Stimulated activated CD4-positive, alpha-beta T cell treated with anti-CD3 and anti-CD28 coated beads, Interleukin-15, amount 100 ng/mL, for 48 hours (primary cell): ENCODE data around the gene PSTPIP1.

Experiments used
- DNase-seq, 2 donors: peaks; one replicate each; pipeline ENCODE4 v3.0.0-alpha.2; 2020; ENCODE audit warnings: low read depth in 2 of 2

Gene PSTPIP1

DNA sequence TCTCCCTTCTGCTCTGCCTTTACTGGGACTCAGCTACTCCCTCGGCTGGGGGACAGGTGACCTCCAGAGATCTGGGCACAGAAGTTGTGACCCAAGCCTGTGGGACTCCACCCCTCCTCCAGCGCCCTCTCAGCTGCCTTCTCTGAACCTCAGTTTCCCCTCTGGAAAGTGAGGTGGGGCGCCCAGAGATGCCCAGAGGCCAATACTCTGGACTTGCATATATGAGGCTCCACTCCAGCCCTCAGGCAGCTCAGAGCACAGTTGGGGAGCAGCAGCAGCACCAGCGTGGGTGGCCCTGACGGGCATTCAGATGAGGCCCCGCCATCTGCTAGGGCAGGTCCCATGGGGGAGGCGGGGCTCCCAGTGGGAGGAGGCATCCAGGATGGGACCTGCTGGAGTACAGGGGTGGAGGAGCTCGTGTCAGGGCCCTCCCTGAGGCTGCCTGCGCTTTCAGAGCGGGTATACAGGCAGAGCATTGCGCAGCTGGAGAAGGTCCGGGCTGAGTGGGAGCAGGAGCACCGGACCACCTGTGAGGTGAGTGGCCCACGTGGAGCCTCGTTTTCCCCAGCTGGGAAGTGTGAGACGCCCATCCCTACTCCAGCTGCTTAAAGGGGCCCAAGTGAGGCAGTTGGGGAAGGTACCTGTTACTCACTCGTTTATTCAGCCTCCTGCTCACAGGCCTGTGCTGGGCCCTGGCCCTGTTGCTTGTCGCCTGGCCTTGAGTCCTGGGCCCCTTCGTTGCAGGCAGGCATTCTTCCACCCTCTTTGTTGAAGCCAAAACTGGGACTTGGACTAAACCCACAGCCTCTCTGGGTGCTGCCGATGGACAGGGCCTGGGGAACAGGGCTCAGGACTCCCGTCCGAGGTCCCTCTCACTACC, 35.4 kb downstream of the PSTPIP1 start:
- DNase-seq = no peak

DNA sequence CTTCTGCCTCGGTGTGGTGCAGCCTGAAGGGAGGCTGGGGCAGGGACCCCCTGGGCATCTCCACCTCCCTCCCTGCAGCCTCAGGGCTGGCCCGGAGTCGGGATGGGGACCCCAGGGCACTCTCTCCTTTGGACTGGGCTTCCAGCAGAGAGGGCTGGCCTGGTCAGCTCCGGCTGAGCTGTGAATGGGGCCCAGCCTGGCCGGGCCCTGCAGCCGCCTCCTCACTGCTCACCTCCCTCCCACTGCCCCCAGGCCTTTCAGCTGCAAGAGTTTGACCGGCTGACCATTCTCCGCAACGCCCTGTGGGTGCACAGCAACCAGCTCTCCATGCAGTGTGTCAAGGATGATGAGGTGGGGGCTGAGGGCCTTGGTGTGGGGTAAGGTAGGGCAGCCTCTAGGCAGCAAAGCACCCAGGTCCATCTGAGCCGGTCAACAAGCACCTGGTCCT, 36.0 kb downstream of the PSTPIP1 start:
- DNase-seq = no peak

DNA sequence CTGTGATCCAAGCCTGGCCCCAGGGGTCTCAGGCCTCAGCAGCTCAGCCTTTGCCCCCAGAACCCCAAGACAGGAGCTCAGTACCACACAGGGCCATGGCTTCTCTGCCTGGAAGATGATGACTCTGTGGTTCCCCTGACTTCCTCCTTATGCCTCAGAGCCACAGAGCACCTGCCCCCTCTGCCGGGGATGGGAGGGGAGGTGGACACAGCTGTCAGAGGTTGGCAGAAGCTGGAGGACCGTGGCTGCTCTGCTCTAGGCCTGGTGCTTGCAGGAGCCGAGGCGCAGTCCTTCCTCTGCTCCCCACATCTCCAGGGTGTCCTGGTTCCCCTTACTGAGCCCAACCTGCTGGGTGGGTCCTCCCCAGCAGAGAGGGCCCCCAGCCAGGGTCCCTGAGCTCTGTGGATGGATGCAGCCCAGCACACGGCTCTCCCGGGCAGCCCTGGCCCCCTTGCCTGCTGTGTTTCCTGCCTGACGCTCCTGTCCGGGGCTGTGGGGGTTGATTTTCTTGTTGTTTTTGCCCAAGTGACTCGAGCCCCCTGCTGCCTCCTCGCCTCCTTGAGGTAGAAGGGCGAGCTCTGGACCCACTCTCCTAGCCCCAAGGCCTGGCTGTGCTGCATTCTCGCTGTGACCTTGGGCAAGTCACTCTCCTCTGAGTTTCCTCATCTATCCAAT, 36.6 kb downstream of the PSTPIP1 start:
- no peak for DNase-seq

DNA sequence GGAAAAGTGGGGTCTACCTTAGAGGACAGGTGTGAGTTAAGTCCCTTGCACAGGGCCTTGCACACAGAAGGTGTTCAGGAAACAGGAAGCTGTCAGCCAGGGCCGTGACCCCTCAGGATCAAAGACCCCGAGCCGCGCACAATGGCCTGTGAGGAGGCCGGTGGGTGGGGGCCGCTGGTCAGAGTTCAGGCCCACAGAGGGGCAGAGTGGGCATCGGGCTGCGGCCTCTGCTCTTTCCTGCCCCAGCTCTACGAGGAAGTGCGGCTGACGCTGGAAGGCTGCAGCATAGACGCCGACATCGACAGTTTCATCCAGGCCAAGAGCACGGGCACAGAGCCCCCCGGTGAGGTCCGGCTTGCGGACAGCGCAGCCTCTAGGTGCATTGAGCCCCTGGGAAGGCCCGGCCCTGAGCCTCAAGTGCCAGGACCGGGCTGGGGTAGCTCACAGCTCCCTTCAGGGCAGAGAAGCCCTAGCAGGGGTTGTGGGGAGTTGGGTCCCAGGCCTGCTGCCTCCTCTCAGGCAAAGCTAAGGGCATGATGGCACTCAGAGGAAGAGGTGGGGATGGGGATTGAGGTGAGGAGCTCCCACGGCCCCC, 37.2 kb downstream of the PSTPIP1 start:
- no peak for DNase-seq

DNA sequence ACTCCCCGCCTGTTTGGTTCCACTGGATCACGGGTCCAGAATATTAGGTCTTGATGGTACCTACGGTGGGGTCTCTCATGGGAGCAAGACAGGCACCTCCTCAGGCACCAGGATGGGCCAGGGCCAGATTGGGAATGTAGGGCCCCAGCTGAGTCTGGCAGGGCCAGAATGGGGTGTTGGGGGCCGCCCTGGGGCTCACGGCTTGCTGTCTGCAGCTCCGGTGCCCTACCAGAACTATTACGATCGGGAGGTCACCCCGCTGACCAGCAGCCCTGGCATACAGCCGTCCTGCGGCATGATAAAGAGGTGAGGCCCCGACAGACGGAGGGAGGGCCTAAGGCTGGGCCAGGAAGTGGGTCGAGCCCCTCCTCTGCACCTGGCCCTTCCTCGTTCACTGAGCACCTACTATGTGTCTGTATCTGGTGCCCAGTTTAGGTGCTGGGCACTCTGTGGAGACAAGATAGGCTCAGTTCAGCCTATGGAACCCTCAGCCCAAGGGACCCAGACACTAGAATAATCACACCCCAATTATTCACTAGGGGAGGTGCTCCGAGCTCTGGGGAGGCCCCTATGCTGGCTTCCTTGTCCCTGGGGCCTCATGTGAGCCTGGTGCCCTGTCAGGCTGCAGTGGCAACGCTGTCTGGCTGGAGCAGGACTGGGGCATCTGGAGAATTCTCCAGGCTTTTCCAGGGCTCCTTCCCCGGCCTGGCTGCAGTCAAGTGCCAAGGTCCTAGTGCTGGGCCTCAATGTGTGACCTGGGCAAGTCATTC, 37.9 kb downstream of the PSTPIP1 start:
- DNase-seq = no peak

DNA sequence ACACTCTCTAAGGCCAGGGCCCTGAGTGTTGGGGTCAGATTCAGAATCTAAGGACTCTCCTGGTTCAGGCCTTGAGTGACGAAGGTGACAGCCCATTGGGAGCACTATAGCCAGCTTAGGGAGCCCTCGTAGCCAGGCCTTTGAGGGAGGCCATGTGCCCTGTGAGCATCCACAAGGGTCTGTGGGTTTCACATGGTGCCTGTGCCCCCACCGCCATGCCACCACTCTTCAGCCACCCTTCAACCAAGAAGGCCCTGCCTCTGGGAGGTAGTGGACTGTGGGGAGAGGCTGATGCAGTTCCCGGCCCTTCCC, 38.4 kb downstream of the PSTPIP1 start:
- DNase-seq = no peak

DNA sequence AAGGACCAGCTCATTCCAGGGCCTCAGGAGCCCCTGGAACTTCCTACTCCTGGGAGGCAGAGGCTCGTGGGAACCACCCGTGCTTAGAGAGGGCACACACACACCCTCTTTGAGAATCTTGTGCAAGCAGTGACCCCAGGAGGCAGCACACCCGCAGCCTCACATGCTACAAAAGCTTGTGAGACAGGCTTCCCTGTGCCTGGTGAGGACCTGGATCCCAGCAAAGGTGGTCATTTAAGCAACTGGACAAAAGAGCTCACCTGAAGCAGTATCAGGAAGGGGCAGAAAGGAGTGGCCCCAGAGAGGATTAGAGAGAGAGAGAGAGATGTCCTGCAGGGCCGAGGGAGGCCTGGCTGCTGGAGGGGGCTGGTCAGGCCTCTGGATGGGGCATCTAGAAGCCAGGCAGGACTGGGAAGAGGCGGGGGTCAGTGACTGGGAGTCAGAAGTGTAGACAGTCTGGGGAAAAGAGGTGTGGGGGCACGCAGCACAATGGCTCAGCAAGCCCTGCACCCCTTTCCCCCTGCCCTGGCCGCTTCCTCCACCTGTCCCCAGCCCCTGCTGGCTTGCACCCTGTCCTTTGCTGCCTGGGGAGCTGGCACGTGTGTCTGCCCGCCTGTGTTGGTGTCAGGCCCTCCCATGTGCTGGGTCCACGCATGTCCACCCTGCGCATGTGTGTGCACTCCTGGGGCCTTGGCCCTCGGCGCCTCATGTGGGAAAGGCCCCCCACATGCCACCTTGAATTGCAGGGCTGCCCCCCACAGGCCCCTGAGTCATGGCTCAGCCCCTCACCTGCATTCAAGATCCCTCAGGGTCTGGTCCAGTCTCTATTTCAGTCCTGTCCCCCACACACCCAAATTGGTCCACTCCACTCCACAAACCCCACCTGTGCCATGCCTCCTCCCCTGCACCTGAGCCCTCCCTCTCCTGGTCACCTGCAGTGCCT, 39.1 kb downstream of the PSTPIP1 start:
- no peak for DNase-seq

DNA sequence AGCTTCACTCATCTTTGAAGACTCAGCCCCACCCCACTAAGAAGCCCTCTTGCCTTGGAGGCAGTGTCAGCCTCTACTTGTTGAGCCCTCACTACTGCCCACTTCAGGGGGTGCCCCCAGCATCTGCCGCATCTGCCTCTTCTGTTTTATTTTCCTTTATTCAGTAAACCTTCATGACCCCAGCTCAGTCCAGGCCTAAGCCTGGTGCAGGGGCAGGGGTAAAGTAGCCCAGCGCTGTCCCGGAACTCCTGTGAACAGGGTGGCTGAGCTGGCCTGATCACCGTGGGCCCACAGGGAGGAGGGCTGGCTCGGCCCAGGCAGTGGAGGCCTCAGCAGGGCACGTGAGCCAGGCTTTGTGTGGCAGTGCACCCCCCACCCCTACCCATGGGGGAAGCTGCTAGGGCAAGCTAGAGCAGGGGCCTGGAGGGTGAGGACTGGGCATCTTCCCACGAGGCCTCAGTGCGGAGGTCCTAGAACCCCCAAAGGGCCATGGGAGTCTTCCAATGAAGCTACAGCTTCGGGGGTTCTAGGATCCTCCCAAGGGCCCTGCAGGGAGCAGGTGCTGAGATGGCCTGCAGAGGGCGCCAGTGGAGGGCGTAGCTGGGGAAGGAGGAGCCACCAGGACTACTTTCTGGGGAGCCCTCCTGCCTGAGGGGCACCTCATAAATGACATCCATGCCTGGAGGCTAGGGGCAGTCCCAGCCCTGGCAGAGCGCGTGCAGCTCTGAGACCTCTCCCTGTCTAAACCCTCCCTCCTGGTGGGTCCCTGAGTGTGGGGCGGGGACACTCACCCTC, 40.0 kb downstream of the PSTPIP1 start:
- peak in 1 of 2 donors; percentile 45 for DNase-seq

DNA sequence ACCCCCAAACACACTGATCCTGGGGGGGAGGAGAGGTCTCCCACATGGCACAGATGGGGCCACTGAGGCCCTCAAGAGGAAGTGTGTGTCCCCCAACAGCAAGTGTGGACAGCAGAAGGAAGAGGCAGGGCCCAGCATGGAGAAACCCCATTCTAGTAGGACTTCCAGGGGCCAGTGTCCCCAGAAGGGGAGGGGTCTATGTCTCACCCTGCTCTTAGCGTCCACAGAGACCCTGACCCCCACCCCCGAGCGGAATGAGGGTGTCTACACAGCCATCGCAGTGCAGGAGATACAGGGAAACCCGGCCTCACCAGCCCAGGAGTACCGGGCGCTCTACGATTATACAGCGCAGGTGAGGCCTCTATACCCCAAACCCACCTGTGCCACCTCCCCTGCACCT, 40.7 kb downstream of the PSTPIP1 start:
- no peak for DNase-seq

DNA sequence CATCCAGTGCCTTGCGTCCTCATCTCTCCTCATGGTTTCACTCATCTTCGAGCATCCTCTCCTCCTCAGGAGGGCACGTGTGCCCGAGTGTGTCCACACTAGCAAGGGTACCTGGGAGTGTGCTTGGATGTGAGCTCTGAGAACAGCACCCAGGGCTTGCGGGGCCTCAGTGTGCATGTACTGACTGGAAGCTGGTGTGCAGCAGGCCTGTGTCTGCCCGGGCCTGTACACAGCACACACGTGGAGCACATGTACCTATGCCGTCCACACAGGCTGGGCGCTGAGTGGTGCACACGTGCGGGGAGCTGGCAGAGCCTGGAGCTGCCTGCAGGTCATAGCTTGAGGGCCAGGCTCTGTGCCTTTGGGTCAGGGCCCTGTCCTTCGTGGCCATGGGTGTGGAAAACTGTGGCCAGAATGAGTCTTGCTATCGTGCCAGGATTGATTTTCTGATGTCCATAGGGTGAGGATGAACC, 41.1 kb downstream of the PSTPIP1 start:
- no peak for DNase-seq

DNA sequence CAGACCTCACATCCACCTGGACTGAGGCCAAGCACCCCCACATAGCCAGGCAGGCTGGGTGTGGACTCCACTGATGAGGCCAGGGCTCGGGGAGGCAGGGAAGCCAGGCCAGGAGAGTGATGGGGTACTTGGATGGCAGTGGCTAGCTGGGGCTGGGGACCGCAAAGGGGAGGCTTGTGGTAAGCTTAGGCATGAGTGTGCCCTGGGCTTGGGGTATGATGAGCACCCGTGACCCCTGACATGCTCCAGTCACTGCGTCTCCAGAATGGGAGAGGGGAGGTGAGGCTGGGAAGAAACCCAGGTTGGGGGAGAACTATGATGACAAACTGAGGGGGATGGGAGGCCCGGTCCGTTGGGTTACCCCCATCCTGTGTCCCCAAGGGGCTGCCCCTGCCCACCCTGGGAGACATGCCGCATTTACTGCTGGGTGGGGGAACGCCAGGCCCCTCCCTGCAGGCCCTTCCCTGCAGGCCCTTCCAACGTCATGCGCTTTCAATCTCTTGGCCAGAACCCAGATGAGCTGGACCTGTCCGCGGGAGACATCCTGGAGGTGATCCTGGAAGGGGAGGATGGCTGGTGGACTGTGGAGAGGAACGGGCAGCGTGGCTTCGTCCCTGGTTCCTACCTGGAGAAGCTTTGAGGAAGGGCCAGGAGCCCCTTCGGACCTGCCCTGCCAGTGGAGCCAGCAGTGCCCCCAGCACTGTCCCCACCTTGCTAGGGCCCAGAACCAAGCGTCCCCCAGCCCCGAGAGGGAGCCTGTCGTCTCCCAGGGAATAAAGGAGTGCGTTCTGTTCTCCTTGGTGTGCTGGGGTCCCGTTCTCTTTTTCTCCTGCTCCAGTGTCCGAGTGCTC, 41.8 kb downstream of the PSTPIP1 start:
- no peak for DNase-seq

DNA sequence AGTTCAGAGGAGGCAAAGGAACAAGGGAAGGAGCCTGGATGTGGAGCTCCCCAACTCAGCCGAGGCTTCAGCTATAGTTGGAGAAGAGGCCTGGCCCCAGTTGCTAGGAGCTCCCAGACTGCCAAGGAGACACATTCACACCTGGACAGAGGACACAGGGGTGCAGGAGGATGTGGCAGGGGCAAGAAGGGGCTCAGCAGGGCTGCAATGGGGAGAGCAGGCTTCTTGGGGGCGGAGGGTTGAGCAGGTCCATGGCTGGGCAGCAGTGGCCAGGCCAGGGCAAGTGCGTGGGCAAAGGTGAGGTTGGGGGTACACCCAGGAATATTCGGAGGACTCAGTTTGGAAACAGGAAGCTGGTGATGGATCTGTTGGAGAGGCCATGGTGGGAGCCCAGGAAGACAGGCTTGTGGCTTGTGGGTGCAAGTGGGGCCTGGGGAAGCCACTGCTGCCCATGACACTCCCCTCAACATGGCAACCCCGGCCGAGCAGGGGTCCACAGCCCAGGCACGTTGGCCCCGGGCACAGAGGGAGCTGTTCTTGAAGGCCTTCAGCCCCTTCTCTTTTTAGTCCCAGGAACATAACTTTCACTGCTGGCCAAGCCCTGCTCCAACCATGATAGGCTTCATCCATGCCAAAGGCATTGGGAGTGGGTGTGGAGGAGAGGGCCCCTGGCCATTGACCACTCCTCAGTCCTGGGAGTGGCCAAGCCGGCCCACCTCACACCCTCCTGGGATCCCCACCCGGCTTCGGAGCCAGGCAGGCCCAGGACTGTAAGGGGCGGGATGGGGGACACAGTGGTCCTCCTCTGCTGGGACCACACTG, 42.7 kb downstream of the PSTPIP1 start:
- DNase-seq = no peak

DNA sequence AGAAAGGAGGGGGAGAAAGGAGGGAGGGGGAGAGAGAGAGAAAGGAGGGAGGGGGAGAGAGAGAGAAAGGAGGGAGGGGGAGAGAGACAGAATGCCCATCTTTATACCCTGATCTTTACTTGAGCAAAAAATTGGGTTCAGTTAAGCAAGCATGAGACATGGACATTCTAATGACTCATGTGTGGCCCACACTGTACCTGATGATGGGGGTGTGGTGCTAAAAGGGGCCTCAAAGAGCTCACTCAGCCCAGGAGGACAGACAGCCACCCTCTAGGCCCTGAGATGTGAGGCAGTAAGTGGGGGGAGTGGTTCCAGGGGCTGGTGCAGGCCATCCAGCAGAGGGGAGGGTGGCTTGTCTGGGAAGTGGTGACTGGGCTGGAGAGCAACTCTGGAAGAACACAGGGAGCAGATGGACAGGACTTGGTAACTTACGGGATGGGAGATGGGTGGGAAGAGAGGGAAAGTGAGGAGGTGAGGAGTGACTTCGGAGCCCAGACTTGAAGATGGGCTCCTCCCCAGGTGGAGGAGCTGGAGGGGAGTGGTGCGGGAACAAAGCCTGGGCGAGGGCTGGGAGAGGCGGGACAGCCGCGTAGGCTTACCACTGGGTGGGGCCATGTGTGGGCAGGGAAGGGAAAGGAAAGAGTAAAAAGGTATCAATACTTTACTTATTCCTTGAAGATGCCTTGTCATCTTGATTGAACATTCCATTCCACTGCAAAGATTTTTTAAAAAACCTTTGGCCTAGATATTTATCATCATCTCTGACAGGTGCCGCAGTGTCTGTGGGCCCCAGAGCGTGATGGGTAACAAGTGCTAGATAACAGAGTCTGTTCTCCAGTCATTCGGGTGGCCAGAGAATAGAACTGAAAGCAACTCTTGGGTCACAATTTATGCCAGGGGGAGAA, 43.6 kb downstream of the PSTPIP1 start:
- DNase-seq = no peak

DNA sequence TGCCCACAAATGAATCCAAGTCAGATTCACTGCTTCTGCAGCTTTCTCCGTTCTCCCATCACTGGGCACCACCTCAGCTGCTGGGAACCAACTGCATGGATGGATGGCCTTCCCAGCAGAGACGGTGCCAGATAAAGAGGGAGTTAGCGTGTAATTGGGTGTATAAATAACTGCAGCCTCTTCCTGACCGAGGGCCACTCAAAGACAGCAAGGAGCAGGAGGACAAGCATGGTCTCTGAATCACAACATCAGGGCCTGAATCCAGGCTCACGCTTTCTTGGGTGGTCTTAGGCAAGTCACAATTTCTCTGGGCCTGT, 44.2 kb downstream of the PSTPIP1 start:
- DNase-seq = no peak

DNA sequence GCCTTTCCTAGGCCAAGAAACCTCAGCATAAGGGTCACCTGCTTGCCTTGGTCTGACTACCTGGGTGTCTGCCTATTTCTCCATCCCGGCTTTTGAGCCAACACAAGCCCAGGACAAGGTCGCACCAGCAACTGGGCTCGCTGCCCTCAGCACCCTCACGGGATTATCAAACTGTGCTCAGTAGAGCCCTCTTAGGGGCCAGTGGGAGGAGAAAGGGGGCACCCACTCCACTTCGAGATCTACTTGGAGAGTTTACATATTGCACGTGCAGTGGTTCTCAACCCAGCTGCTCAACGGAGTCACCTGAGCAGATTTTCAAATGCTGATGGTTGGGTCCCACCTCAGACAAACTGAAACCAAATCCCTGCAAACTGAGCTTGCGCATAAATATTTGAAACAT, 44.9 kb downstream of the PSTPIP1 start:
- DNase-seq = no peak

DNA sequence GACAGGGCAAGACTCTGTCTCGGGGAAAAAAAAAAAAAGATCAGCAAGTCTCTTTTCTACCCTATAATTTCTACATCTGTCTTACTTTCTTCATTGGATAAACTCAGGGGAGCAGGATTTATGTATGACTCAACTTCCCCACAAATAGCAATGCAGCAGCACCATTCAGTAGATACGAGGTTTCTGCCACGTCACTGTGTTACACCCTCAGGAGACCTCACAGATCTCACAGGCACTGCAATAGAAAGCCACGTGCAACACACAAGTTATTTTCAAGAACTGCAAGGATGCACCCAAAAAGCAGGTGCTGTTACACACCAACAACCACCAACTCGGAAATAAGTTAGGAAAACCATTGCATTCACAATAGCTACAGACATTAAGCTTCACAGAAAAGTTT, 45.7 kb downstream of the PSTPIP1 start:
- DNase-seq = no peak

DNA sequence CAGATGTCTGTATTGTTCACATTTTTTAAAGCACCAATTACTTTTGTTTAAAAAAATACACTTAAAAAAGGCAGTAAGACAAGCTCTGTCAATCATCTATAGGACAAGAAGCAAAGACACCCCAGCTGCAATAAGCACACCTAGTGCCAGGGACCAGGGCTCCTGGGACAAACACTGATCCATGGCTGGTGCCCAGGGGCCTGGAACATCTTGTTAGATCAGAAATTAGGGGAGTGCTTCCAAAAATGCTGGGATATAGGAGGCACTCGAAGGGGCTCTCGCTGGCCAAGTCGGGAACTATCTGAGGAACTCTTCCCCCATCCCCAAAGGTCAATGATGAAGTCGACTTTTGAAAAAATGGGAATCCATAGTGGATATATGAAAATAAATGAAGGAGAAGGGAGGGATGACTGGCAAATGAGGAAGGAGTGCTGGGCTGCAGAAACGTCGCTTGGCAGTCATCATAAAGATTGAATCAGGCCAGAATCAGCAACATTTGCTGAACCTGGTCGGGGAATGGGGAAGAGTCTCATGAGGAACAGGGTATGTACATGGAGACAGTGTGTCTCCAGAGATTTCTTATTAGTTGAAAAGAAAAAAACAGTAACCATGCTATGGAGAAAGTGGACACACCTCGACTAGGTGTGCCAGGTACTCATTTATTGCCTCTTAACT, 47.5 kb downstream of the PSTPIP1 start:
- no peak for DNase-seq
